Endometrial microvascular endothelial cells (primary cell): ENCODE data around the gene ZKSCAN5. TPM values are rescaled to one million over a fixed set of nuclear protein-coding genes. Genes with fewer than 3 reads are reported as not detected.
"Not testable (repeated sequence)": the region's sequence is repeated elsewhere in the genome, so short reads cannot be mapped to it uniquely, and the experiment has no call there.

Source experiments
- in situ Hi-C: cut with HindIII; loops from 2 replicates; pipeline ENCODE4 v1.10.0; 2017; ENCODE audit warnings: low sequenced_read_pairs, low pct_unique_long_range_greater_than_20kb; ENCODE audit errors: inconsistent ontology term
- total RNA-seq: library from RNA; depleted of rRNA; stranded (reverse); fragments of >200 nt; gene quantifications from one replicate; pipeline ENCODE4 v1.2.3, GENCODE V29; 2015; ENCODE audit errors: inconsistent ontology term

ZKSCAN5 gene
- total RNA-seq, 1 donor from 2014 or later = 8.5 TPM

DNA sequence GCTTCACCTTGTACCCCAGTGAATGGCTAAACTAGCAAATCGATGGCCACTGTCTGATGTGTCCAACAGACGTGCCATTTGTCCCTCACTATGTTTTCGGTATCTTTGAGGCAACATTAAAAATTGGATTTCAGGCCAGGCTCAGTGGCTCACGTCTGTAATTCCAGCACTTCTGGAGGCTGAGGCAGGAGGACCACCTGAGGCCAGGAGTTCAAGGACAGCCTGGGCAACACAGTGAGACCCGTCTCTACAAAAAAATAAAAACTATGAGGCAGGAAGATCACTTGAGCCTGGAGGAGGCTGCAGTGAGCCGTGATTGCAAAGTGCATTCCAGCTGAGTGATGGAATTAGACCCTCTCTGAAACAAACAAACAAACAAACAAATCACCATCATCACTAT is 39.5 kb downstream of the ZKSCAN5 start:
- in situ Hi-C loops = no loop called here

DNA sequence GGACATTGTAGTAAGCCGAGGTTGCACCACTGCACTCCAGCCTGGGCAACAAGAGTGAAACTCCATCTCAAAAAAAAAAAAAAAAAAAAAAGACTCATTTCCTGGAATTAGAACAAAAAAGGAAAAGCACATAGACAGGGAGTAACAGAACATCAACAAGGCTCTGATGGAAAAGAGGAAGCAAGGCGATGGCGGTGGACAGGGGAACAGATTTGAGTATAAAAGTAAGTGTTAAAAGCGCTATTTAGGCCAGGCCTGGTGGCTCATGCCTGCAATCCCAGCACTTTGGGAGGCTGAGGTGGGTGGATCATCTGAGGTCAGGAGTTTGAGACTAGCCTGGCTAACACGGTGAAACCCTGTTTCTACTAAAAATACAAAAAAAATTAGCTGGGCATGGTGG is 40.8 kb downstream of the ZKSCAN5 start:
- in situ Hi-C loops = not testable (repeated sequence)

- in situ Hi-C loops = not testable (repeated sequence)
Observed at GRCh38 chr7:99549545-99549944, 45.1 kb downstream of the ZKSCAN5 start.

DNA sequence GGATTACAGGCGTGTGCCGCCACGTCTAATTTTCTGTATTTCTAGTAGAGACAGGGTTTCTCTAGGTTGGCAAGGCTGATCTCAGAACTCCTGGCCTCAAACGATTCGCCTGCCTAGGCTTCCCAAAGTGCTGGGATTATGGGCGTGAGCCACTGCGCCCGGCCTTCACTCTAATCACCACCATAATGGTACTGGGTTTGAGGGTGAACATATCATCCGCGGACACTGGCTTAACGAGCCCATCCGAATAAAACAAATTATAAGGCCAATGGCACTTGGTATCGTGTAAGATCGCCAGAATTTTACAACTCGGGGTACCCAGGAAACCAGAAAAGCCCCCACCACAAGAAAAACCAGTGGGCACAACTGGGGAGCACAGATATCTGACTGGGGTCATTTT is 46.9 kb downstream of the ZKSCAN5 start:
- in situ Hi-C loops = no loop called here

GRCh38 chr7:99551767-99552463 is 47.5 kb downstream of the ZKSCAN5 start, which contains the start of gene FAM200A:
Gene FAM200A (minus strand): TSS chr7:99552114. CDS start chr7:99548407, 3,707 bp downstream.
- in situ Hi-C loops = no loop called here

DNA sequence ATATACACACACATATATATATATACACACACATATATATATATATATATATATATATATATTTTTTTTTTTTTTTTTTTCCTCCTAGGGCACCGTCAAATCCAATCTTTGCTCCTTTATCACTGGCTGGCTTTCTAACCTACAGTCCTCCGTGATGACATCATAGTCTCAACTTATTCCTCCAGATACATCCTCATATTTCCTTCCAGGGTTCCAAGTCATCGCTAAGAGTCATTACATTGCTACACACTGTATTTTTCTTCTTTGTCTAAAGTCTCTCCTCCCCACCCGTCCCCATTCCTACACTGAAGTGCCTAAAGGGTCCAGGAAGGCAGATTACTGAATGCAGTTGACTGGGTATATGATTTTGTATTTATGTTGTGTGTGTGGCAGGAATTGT is 48.6 kb downstream of the ZKSCAN5 start:
- in situ Hi-C loops = no loop called here

DNA sequence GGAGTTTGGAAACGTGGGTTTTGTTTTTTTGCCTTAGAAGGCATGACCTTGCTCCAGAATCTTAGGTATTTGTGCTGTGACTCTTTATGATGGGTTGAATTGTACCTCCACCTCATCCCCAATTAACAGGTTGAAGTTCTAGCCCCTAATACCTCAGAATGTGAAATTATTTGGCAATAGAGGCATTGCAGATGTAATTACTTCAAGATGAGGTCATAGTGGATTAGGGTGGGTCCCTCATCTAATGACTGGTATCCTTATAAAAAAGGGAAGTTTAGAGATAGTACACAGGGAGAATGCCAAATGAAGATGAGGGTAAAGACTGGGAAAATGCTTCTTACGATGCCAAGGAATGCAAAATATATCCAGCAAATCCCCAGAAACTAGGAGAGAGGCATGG is 50.5 kb downstream of the ZKSCAN5 start:
- in situ Hi-C loops = no loop called here

DNA sequence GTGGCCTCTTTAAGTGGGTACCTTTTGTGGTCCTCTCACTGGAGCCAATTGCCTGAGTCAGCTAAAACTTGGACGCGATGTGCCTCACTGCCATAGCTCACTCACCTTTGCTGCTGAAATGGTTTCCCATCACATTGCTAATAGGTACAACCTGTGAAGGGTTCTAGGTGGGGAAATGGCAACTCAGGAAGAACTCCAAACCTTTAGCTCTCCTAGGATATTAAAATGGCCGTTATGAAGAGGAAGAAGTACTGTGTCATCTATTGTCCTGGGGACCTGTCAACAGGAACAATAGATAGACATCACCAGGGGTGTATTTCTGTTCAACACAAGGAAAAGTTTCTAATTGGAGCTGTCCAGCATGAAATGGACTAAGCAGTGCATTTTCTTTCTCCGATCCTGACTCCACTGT is 52.7 kb downstream of the ZKSCAN5 start:
- in situ Hi-C loops = no loop called here

GRCh38 chr7:99557940-99558305 is 53.5 kb downstream of the ZKSCAN5 start:
- in situ Hi-C loops = no loop called here

- in situ Hi-C loops = no loop called here
Observed at GRCh38 chr7:99558306-99559174, 54.1 kb downstream of the ZKSCAN5 start, which contains the start of gene ZNF655. Gene ZNF655 (plus strand): TSS chr7:99558642. CDS start chr7:99560560, 1,918 bp downstream.

- in situ Hi-C loops = no loop called here
Observed at GRCh38 chr7:99559175-99559915, 54.9 kb downstream of the ZKSCAN5 start.

GRCh38 chr7:99560834-99561736 is 56.6 kb downstream of the ZKSCAN5 start:
- in situ Hi-C loops = no loop called here

- in situ Hi-C loops = no loop called here
Observed at GRCh38 chr7:99561737-99562051, 57.2 kb downstream of the ZKSCAN5 start.

GRCh38 chr7:99562114-99562784 is 57.8 kb downstream of the ZKSCAN5 start:
- in situ Hi-C loops = no loop called here

- in situ Hi-C loops = no loop called here
Observed at GRCh38 chr7:99562832-99563231, 58.4 kb downstream of the ZKSCAN5 start.

GRCh38 chr7:99563650-99564049 is 59.2 kb downstream of the ZKSCAN5 start:
- in situ Hi-C loops = no loop called here

DNA sequence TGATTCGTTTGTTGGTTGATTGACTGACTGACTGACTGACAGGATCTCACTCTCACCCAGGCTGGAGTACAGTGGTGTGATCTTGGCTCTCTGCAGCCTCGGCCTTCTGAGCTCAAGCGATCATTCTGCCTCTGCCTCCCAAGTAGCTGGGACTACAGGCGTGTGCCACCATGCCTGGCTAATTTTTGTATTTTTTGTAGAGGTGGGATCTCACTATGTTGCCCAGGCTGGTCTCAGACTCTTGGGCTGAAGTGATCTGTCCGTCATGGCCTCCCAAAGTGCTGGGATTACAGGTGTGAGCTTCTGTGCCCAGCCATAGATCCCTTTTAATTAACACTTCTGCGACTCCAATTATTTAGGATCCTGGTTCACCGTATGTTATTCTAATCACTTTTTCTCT is 64.3 kb downstream of the ZKSCAN5 start:
- in situ Hi-C loops = not testable (repeated sequence)

GRCh38 chr7:99571768-99572167 is 67.3 kb downstream of the ZKSCAN5 start:
- in situ Hi-C loops = no loop called here
